Spinal cord (tissue), 10 donors: ENCODE data around the gene SLC17A7. TPM values are rescaled to one million over a fixed set of nuclear protein-coding genes. Genes with fewer than 3 reads are reported as not detected.

ENCODE experiments used
- DNase-seq, 6 donors: peaks; one replicate each; pipeline versions ENCODE4 v3.0.0 to v3.0.0-alpha.2; 2013 to 2015; ENCODE audit warnings: low spot score in 6 of 6, low read depth in 4 of 6
- H3K27ac ChIP-seq: one replicate; pipeline ENCODE4 v1.5.1; 2013; ENCODE audit warnings: low read depth, low read length, control low read depth
- H3K27me3 ChIP-seq: one replicate; pipeline ENCODE4 v1.6.1; 2013; ENCODE audit warnings: low read length; ENCODE audit not compliant: control insufficient read depth, insufficient read depth
- H3K36me3 ChIP-seq: one replicate; pipeline ENCODE4 v1.6.1; 2013; ENCODE audit warnings: low read length; ENCODE audit not compliant: control insufficient read depth, insufficient read depth
- H3K4me1 ChIP-seq: one replicate; pipeline ENCODE4 v1.6.1; 2013; ENCODE audit warnings: low read length; ENCODE audit not compliant: control insufficient read depth, insufficient read depth
- H3K4me3 ChIP-seq: one replicate; pipeline ENCODE4 v1.5.1; 2013; ENCODE audit warnings: low read depth, low read length, control low read depth
- H3K9me3 ChIP-seq: one replicate; pipeline ENCODE4 v1.6.1; 2013; ENCODE audit warnings: low read length; ENCODE audit not compliant: control insufficient read depth, insufficient read depth
- WGBS: methylation state at CpG from one replicate; pipeline ENCODE4 v1.1.5; 2013; ENCODE audit warnings: missing lambda C conversion rate; ENCODE audit not compliant: insufficient coverage; 5-methylcytosine and 5-hydroxymethylcytosine counted together
- polyA plus RNA-seq, 2 donors: library from polyadenylated mRNA; unstranded; fragments of 120-200 nt; gene quantifications; one replicate each; pipeline ENCODE4 v1.2.1, GENCODE V29; 2013; ENCODE audit not compliant: insufficient read length in 2 of 2
- total RNA-seq, 2 donors: library from RNA; depleted of rRNA in 1 of 2; stranded (reverse); fragments of 120-200 nt in 1 of 2; fragments of >200 nt in 1 of 2; gene quantifications; one replicate each; pipeline versions ENCODE4 v1.2.3 to v1.2.4, GENCODE V29; 2013 to 2014
- donor health status: healthy.

Gene SLC17A7
- total and polyA plus RNA-seq, 4 donors: 0.51 to 4.2 (median 0.83) TPM

GRCh38 chr19:49437231-49437630 lies 4.1 kb downstream of the SLC17A7 start:
- 11% methylated on average over 7 of the region's 8 CpGs for WGBS
- Histone ChIP-seq H3K27ac (no peak overlapping the region), H3K9me3 (no peaks in the 10 kb centered on the region), H3K4me1 (peaks cover 23% of the 10 kb centered on the region), H3K36me3 (no peaks in the 10 kb centered on the region), H3K4me3 (no peak overlapping the region), H3K27me3 (peaks cover 100% of the 10 kb centered on the region)
- DNase-seq: peak in 1 of 6 donors; percentile 93

GRCh38 chr19:49436381-49437017 lies 4.8 kb downstream of the SLC17A7 start:
- Histone ChIP-seq H3K4me3 (no peak overlapping the region), H3K27me3 (peaks cover 100% of the 10 kb centered on the region), H3K36me3 (no peaks in the 10 kb centered on the region), H3K4me1 (peaks cover 20% of the 10 kb centered on the region), H3K27ac (no peak overlapping the region), H3K9me3 (no peaks in the 10 kb centered on the region)
- 7% methylated on average over 42 of the region's 42 CpGs for WGBS
- DNase-seq: peak in 1 of 6 donors; percentile 81

- H3K9me3 ChIP-seq: no peaks in the 10 kb centered on the region
- 93% methylated on average over 9 of the region's 10 CpGs for WGBS
- peaks cover 100% of the 10 kb centered on the region for H3K27me3 ChIP-seq
- H3K27ac ChIP-seq: no peak overlapping the region
- no peak overlapping the region for H3K4me3 ChIP-seq
- peaks cover 15% of the 10 kb centered on the region for H3K4me1 ChIP-seq
- no peaks in the 10 kb centered on the region for H3K36me3 ChIP-seq
- no peak for DNase-seq
Observed at GRCh38 chr19:49435670-49436069, 5.7 kb downstream of the SLC17A7 start.

GRCh38 chr19:49434907-49435583 lies 6.3 kb downstream of the SLC17A7 start:
- H3K4me3 ChIP-seq: no peak overlapping the region
- H3K4me1 ChIP-seq: peaks cover 15% of the 10 kb centered on the region
- H3K9me3 ChIP-seq: no peaks in the 10 kb centered on the region
- no peak for DNase-seq
- no peak overlapping the region for H3K27ac ChIP-seq
- peaks cover 100% of the 10 kb centered on the region for H3K27me3 ChIP-seq
- no peaks in the 10 kb centered on the region for H3K36me3 ChIP-seq
- WGBS: 86% methylated on average over 17 of the region's 18 CpGs

- WGBS: 8% methylated on average over 28 of the region's 31 CpGs
- Histone ChIP-seq H3K27me3 (peaks cover 100% of the 10 kb centered on the region), H3K4me1 (peaks cover 19% of the 10 kb centered on the region), H3K36me3 (no peaks in the 10 kb centered on the region), H3K4me3 (no peak overlapping the region), H3K9me3 (no peaks in the 10 kb centered on the region), H3K27ac (no peak overlapping the region)
- no peak for DNase-seq
Observed at GRCh38 chr19:49433240-49433901, 8.0 kb downstream of the SLC17A7 start.

- no peaks in the 10 kb centered on the region for H3K9me3 ChIP-seq
- H3K36me3 ChIP-seq: no peaks in the 10 kb centered on the region
- H3K4me1 ChIP-seq: peaks cover 28% of the 10 kb centered on the region
- H3K27me3 ChIP-seq: peaks cover 100% of the 10 kb centered on the region
- no peak for DNase-seq
- H3K27ac ChIP-seq: no peak overlapping the region
- 5% methylated on average over 59 of the region's 63 CpGs for WGBS
- H3K4me3 ChIP-seq: no peak overlapping the region
Observed at GRCh38 chr19:49432141-49433073, 8.9 kb downstream of the SLC17A7 start.

GRCh38 chr19:49431330-49431749 lies 10.0 kb downstream of the SLC17A7 start:
- 61% methylated on average over 24 of the region's 29 CpGs for WGBS
- DNase-seq: no peak

GRCh38 chr19:49430678-49431329 lies 10.5 kb downstream of the SLC17A7 start:
- Histone ChIP-seq H3K36me3 (no peaks in the 10 kb centered on the region), H3K27ac (no peak overlapping the region), H3K4me3 (no peak overlapping the region), H3K9me3 (no peaks in the 10 kb centered on the region), H3K27me3 (peaks cover 100% of the 10 kb centered on the region), H3K4me1 (peaks cover 25% of the 10 kb centered on the region)
- no peak for DNase-seq
- WGBS: 67% methylated on average over 28 of the region's 28 CpGs

More at GRCh38 chr19:49431330-49431749, 10.0 kb downstream of the SLC17A7 start:
- no peak overlapping the region for H3K27ac ChIP-seq
- H3K36me3 ChIP-seq: no peaks in the 10 kb centered on the region
- peaks cover 100% of the 10 kb centered on the region for H3K27me3 ChIP-seq
- peaks cover 26% of the 10 kb centered on the region for H3K4me1 ChIP-seq
- H3K4me3 ChIP-seq: no peak overlapping the region
- no peaks in the 10 kb centered on the region for H3K9me3 ChIP-seq
